RWPE2 (cell line): Measurements from ENCODE around the gene CTBP2.

Experiments used
- ATAC-seq: fragments of 200-7000 bp; cut with Tn5 transposase; 3 replicates; pipeline ENCODE4 v1.9.1; 2021; ENCODE audit warnings: low read depth
- DNase-seq: peaks from one replicate; pipeline ENCODE4 v3.0.0-alpha.2; 2020; ENCODE audit warnings: low spot score
- H3K27ac ChIP-seq: fragments of 450-650 bp; 2 replicates; pipeline ENCODE4 v1.5.1; 2017; ENCODE audit warnings: mild to moderate bottlenecking; ENCODE audit not compliant: poor library complexity, severe bottlenecking
- H3K27me3 ChIP-seq: fragments of 250-450 bp; sonication (Bioruptor Pico); 2 replicates; pipeline ENCODE4 v1.5.1; 2021; ENCODE audit warnings: mild to moderate bottlenecking, moderate library complexity; ENCODE audit not compliant: insufficient read depth, poor library complexity, severe bottlenecking
- H3K36me3 ChIP-seq: fragments of 250-450 bp; sonication (Bioruptor Pico); 2 replicates; pipeline ENCODE4 v1.5.1; 2020; ENCODE audit warnings: low read depth, mild to moderate bottlenecking, moderate library complexity
- H3K4me1 ChIP-seq: fragments of 250-450 bp; sonication (Bioruptor Pico); 2 replicates; pipeline ENCODE4 v1.5.1; 2021; ENCODE audit warnings: mild to moderate bottlenecking, moderate library complexity; ENCODE audit not compliant: insufficient read depth, poor library complexity, severe bottlenecking
- H3K4me3 ChIP-seq: fragments of 250-450 bp; sonication (Bioruptor Pico); 2 replicates; pipeline ENCODE4 v1.5.1; 2021; ENCODE audit warnings: mild to moderate bottlenecking, moderate library complexity; ENCODE audit not compliant: severe bottlenecking
- H3K9me3 ChIP-seq: fragments of 250-450 bp; sonication (Bioruptor Pico); 2 replicates; pipeline ENCODE4 v1.5.1; 2021; ENCODE audit warnings: mild to moderate bottlenecking, moderate library complexity; ENCODE audit not compliant: severe bottlenecking
- CTCF ChIP-seq: fragments of 450-650 bp; IDR thresholded peaks from one replicate; pipeline ENCODE4 v1.5.1; 2017; ENCODE audit warnings: mild to moderate bottlenecking, moderate library complexity; ENCODE audit not compliant: poor library complexity, severe bottlenecking

Gene CTBP2

GRCh38 chr10:124963866-124964720 lies 196.3 kb downstream of the CTBP2 start:
- no peak for TF ChIP-seq CTCF
- H3K27me3 ChIP-seq: no peaks in the 10 kb centered on the region
- H3K27ac ChIP-seq: no peak overlapping the region
- no peaks in the 10 kb centered on the region for H3K4me1 ChIP-seq
- H3K4me3 ChIP-seq: no peak overlapping the region
- H3K9me3 ChIP-seq: no peaks in the 10 kb centered on the region
- no peak for DNase-seq
- peaks cover 39% of the 10 kb centered on the region for H3K36me3 ChIP-seq
- no peak for ATAC-seq

GRCh38 chr10:124962421-124962820 lies 197.9 kb downstream of the CTBP2 start:
- Histone ChIP-seq H3K36me3 (peaks cover 22% of the 10 kb centered on the region), H3K4me1 (no peaks in the 10 kb centered on the region), H3K27me3 (no peaks in the 10 kb centered on the region), H3K27ac (no peak overlapping the region), H3K9me3 (no peaks in the 10 kb centered on the region), H3K4me3 (no peak overlapping the region)
- ATAC-seq (no peak), DNase-seq (no peak)
- no peak for TF ChIP-seq CTCF

DNA sequence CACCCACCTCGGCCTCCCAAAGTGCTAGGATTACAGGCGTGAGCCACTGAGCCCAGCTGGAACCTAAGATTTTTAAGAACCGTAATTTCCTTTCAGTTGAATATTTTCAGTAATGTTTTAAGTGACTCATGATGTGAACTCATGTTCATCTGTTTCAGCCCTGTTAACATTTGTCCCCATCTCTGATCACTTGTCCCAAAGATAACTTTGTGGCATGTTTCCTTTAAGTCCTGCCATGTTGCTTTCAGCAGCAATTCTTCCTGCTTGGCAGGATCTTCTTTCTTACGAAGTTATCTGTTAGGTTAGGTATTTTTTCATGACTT lies 199.2 kb downstream of the CTBP2 start:
- no peak for TF ChIP-seq CTCF
- Histone ChIP-seq H3K4me3 (no peak overlapping the region), H3K27ac (no peak overlapping the region), H3K4me1 (no peaks in the 10 kb centered on the region), H3K9me3 (no peaks in the 10 kb centered on the region), H3K27me3 (no peaks in the 10 kb centered on the region), H3K36me3 (peaks cover 12% of the 10 kb centered on the region)
- DNase-seq (no peak), ATAC-seq (no peak)

GRCh38 chr10:124959564-124959963 lies 200.8 kb downstream of the CTBP2 start:
- no peak for TF ChIP-seq CTCF
- DNase-seq (no peak), ATAC-seq (no peak)
- Histone ChIP-seq H3K9me3 (no peaks in the 10 kb centered on the region), H3K27ac (no peak overlapping the region), H3K4me3 (no peak overlapping the region), H3K4me1 (no peaks in the 10 kb centered on the region), H3K36me3 (no peaks in the 10 kb centered on the region), H3K27me3 (no peaks in the 10 kb centered on the region)

DNA sequence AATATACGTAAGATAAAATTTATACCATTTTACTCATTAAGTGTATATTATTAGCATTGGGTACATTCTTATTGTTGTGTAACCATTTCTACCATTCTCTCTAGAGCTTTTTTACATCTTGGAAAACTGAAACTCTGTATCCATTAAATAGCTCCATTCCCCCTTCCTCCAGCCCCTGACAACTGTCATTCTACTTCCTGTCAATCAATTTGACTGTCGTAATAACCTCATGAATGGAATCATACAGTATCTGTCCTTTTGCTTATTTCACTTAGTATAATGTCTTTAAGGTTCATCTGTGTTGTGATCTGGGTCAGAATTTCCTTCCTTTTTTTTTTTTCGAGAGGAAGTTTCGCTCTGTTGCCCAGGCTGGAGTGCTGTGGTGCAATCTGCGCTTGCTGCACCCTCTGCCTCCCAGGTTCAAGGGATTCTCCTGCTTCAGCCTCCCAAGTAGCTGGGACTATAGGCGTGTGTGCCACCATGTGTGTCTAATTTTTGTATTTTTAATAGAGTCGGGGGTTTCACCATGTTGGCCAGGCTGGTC lies 202.9 kb downstream of the CTBP2 start:
- Histone ChIP-seq H3K27me3 (no peaks in the 10 kb centered on the region), H3K4me1 (no peaks in the 10 kb centered on the region), H3K4me3 (no peak overlapping the region), H3K27ac (no peak overlapping the region), H3K9me3 (no peaks in the 10 kb centered on the region), H3K36me3 (0 out of 2 replicates have a peak, but pooled peaks cover 1% of the 10 kb centered on the region)
- DNase-seq (no peak), ATAC-seq (no peak)
- TF ChIP-seq CTCF: no peak
